IMR-90 (cell line): Measurements from ENCODE around the gene CUX1.

ENCODE experiments used
- BHLHE40 ChIP-seq: fragments of 150-350 bp; IDR thresholded peaks from 2 replicates; pipeline ENCODE4 v1.6.1; 2016; ENCODE audit warnings: mild to moderate bottlenecking, low read depth, low read length
- FOS ChIP-seq: fragments of 150-350 bp; IDR thresholded peaks from 2 replicates; pipeline ENCODE4 v1.6.1; 2016; ENCODE audit warnings: low read depth, low read length
- MXI1 ChIP-seq: IDR thresholded peaks from 2 replicates; pipeline ENCODE4 v1.6.1; 2012; ENCODE audit warnings: low read depth, mild to moderate bottlenecking, low read length, moderate library complexity, borderline replicate concordance
- POLR2A ChIP-seq: IDR thresholded peaks from 2 replicates; pipeline ENCODE4 v1.6.1; 2012; ENCODE audit warnings: mild to moderate bottlenecking, low read depth, low read length
- RAD21 ChIP-seq: IDR thresholded peaks from 2 replicates; pipeline ENCODE4 v1.6.1; 2012; ENCODE audit warnings: low read length, improper control_type of control experiment
- RCOR1 ChIP-seq: IDR thresholded peaks from 2 replicates; pipeline ENCODE4 v1.6.1; 2012; ENCODE audit warnings: mild to moderate bottlenecking, low read length, improper control_type of control experiment; ENCODE audit not compliant: insufficient replicate concordance
- RFX5 ChIP-seq: IDR thresholded peaks from 2 replicates; pipeline ENCODE4 v1.8.0; 2012; ENCODE audit warnings: low read depth, mild to moderate bottlenecking, low read length, moderate library complexity
- SMC3 ChIP-seq: fragments of 150-350 bp; IDR thresholded peaks from 2 replicates; pipeline ENCODE4 v1.6.1; 2016; ENCODE audit warnings: low read depth, mild to moderate bottlenecking, antibody characterized with exemption, low read length, moderate library complexity
- TF ChIP-seq, protein P1 (sequence below): conservative IDR thresholded peaks from 2 replicates; pipeline ENCODE4 v1.5.1; 2012; ENCODE audit warnings: mild to moderate bottlenecking, low read depth, low read length, improper control_type of control experiment
- TF ChIP-seq, protein P2 (sequence below): fragments of 150-350 bp; IDR thresholded peaks from 2 replicates; pipeline ENCODE4 v1.6.1; 2017; ENCODE audit warnings: mild to moderate bottlenecking, antibody characterized with exemption, low read length, low read depth

DNA sequence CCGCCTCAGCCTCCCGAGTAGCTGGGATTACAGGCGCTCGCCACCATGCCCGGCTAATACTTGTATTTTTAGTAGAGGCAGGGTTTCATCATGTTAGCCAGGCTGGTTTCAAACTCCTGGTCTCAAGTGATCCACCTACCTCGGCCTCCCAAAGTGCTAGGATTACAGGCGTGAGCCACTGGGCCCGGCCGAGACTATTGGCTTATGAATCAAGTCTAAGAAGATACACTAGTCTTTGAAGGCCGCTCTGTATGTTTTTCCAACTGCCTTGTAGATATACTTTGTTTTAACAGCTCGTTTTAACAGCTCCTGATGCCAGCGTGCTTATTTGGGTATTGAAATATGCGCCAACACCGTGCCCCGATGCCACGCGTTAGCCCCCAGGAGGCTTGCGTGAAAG is 332.8 kb downstream of the CUX1 start:
- TF ChIP-seq, protein P1, sequence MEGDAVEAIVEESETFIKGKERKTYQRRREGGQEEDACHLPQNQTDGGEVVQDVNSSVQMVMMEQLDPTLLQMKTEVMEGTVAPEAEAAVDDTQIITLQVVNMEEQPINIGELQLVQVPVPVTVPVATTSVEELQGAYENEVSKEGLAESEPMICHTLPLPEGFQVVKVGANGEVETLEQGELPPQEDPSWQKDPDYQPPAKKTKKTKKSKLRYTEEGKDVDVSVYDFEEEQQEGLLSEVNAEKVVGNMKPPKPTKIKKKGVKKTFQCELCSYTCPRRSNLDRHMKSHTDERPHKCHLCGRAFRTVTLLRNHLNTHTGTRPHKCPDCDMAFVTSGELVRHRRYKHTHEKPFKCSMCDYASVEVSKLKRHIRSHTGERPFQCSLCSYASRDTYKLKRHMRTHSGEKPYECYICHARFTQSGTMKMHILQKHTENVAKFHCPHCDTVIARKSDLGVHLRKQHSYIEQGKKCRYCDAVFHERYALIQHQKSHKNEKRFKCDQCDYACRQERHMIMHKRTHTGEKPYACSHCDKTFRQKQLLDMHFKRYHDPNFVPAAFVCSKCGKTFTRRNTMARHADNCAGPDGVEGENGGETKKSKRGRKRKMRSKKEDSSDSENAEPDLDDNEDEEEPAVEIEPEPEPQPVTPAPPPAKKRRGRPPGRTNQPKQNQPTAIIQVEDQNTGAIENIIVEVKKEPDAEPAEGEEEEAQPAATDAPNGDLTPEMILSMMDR, result no peak
- no peak for TF ChIP-seq RAD21
- no peak for TF ChIP-seq SMC3
- TF ChIP-seq RFX5, result no peak
- no peak for TF ChIP-seq POLR2A
- TF ChIP-seq BHLHE40, result no peak
- no peak for TF ChIP-seq MXI1
- TF ChIP-seq, protein P2, sequence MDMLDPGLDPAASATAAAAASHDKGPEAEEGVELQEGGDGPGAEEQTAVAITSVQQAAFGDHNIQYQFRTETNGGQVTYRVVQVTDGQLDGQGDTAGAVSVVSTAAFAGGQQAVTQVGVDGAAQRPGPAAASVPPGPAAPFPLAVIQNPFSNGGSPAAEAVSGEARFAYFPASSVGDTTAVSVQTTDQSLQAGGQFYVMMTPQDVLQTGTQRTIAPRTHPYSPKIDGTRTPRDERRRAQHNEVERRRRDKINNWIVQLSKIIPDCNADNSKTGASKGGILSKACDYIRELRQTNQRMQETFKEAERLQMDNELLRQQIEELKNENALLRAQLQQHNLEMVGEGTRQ, result no peak
- TF ChIP-seq FOS, result no peak
- no peak for TF ChIP-seq RCOR1
